ENCODE measurements around the gene KLHL3.

KLHL3 gene

DNA sequence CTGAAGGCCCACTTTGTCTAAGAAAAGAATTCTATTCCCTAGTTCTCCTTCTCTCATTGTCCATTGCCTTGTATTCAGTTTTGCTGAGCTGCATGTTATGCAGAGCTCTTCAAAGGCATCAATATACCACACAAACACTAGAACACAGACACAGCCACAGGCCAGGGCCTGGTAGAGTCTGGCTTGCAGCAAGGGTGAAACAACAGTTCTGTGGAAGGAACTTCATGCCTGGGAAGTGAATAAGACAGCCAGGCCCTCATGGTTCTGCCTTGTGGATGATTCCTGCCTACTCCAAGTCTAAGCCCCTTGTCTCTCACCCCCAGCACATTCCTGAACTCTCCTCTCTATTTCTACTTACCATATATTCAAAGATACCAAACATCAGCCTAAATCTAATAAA lies 30.8 kb downstream of the KLHL3 start:
- no peak for DNase-seq

DNA sequence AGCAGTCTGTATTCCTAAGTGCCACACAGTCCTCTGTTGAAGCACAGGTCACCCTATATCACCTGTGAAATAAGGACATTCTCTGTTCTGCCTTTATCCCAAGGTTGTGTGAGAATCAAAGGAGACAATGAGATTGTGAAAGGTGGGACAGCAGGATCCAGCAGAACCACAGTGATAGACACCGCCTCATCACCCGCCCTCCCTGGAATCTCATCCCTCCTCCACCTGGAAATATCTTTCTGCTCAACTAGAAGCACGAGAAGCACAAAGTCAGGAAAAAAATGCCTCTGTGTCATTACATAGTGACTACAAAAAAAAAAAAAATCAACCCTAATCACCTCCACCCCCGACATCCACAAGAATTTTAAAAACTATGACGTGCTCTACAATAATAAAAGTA lies 32.3 kb downstream of the KLHL3 start:
- no peak for DNase-seq

DNA sequence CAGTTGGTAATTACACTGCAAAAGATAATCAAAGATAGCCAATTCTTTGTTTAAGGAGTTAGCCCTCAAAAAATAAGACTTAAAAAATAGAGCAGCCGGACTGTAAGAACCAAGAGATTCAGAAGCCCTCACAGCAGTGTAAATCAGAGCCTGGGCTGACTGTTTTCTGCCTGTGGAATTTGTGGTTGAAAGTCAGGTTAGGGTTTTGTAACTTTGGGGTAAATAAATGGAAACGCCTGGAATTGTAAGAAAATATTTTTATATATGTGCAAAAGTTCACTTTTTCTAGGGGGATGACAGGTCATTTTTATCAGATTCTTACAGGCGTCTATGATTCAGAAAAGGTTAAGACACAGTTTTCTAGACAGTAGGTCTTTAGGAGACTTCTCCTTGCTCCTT lies 35.6 kb downstream of the KLHL3 start:
- no peak for DNase-seq

DNA sequence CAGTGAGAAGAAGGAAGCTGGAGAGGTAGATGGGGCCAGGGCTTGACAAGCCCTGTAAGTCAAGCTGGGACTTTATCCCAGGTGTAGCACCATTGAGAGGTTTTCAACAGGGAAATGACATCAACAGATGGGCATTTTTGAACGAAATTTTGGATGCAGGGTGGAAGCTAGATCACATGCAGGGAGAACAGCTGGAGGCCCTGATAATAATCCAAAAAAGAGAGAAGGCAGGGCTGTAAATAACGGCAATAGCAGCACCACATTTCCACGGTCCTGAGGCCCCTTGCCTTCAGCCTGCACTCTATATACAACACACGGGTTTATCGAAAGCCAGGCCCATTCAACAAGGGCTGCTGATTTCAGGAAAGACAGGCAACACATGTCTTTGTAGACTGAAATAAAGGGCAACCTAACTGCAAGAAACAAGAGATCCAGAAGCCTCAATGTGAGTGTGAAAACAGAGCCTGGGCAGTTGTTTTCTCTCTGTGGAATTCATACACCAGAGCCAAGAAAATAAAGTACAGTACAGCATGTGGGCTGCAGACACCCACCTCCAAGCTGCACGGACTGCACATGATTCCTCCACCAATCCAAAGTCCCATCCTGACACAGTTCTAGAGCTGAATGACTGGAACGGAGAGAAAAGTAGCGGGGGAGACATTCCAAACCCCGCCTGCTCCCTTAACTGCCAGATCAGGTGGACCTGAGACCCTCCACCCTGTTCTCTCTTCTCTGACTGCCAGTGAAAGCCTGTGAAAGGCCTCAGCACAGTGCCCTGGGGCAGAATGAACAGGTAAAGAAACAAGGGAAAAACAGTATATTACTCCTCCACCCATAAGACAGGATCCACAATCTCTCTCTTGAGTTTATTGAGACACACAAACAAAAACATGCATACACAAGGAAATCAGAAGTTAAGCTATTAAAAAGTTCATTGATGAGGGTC lies 36.3 kb downstream of the KLHL3 start:
- DNase-seq: no peak

DNA sequence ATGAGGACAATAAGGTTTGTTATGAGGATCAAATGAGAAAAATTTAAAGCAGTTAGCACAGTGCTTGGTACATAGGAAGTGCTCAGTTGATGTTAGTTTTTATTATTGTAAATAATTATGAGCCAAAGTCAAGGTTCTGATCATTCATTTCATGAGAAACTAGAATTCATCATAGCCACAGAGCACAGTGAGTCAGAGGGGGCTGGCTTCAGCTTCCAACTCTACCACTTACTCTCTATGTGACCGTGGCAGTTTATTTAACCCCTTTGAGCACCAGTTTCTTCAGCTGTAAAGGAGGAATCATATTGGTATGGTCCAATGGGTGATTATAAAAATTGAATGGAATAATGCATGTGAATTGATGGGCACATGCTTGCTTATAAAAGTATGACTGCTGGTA lies 39.4 kb downstream of the KLHL3 start:
- no peak for DNase-seq

DNA sequence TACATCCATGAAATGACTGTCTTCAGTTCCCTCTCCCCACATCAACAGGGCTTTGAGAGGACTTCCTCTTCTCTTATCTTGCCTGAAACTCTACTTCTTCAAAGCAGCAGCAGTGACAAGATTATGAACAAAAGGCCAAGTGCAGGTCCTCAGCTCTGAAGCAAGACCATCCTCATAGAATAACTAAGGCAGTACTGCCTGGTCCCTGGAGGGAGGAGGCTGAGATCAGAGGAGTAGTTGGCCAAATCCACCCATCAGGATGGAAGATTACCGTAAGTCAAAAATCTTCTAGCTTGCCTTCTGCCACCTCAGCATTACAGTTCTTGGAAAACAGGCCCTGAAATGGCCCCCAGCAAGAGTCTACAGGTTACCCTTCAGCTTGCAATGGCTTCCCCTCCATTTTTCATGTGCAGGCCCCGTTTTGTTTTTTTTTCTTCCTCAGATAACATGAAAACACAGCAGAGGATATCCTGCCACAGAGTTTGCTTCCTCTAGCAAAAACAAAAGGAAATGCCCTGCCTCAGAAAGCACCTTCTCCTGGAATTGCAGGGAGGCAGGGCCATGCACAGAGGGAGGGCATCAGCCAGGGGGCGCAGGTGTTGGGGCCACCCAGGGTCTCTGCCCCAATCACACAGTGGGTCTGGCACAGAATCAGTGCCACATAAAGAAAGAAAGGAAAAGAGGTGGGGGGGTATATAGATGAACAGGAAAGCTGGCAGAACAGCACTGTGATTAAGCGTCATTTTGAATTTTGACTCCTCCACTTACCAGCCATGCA lies 40.0 kb downstream of the KLHL3 start:
- no peak for DNase-seq

DNA sequence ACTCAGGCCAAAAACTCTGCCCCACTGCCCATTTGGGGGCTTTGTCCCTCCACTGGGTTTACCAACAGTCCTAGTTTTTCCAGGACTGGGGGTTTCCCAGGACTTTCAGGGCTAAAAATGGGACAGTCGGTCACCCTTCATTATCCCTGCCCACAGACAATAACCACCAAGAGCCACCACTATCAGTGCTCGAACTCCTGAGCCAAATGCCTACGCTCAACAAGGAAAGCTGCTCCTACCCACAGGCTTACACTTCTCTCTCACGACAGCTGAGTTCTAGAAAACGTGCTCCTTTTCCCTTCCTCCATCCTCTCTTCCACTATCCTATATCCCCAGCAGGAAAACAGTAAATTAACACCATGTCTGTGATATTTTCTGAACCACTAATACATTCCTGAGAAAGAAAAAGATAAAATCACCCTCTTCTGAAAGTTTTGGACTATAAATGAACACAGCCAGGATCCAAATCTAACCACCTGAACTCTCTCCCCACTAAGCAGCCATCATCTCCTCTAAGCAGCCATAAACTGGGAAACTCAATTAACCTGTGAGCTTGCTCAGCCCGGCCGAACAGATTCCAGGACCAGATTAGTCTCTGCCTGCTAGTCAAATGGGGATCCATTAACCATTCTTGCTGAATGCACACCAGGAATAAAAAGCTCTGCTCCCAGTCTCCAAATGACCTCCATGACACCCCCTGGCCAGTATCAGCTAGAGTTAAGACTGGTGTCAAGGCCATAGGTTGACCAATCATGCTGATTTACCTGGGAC lies 41.8 kb downstream of the KLHL3 start:
- no peak for DNase-seq

DNA sequence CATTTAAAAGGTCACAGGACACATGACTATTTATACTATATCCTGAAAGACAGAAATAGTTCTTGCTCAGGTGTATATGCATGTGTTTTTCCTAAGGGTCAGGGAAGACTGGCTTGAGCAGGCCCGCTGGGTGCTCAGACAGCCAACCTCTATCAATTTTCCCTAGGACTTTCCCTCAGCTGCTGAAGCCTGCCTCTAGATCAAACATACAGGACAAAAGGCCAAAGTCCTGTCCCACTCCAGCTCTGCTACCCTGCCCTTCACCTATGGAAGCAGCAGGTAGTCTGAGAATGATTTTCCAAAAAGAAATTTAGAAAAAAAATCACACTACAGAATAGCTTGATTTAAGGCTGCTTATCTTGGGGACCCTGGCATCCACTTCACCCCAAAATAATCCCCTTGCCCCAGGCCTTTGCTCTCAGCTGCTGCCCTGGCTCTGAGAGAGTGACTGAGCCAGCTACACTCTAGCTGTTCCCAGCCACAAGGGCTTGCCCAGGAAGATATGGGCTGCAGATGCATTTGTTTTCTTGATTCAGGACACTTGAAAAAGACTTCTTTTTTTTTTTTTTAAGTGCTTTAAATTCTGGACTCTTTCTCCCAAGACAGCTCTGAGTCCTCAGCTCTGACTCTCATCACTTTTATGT lies 42.5 kb downstream of the KLHL3 start:
- DNase-seq: no peak

DNA sequence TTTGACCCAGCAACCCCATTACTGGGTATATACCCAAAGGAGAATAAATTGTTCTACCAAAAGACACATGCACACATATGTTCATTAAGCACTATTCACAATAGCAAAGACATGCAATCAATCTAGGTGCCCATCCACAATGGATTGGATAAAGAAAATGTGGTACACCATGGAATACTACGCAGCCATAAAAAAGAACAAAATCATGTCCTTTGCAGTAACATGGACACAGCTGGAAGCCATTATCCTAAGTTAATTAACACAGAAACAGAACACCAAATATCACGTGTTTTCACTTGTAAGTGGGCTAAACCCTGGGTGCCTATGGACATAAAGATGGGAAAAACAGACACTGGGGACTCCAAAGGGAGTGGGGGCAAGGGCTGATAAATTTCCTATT lies 46.6 kb downstream of the KLHL3 start:
- DNase-seq: no peak

DNA sequence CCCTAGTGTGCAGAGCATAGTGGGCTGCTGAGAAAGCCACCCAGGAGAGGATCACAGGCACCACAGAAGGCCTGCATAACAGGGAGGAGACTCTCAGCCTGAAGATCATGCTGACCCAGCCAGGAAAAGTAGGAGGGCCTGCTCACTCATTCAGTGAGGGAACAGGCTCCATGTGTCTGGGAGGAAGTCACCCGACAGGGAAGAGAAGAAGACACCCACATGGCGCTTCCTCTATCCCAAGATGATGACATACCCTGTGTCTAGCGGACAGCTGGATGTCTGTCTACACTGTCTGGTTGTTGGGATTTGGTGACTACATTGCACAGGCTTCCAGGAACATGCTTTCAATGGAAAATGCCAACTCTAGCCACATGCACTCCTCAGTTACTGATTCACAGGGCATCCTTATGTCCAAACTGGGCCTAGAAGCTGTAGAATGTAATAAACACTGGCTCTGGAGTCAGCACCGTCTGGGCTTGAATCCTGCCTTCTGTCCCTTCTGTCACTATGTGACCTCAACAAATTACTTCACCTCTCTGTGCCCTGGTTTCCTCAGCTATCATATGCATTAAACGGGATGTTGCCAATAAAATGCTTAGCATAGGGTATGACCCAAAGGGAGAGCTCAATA lies 47.6 kb downstream of the KLHL3 start:
- no peak for DNase-seq

DNA sequence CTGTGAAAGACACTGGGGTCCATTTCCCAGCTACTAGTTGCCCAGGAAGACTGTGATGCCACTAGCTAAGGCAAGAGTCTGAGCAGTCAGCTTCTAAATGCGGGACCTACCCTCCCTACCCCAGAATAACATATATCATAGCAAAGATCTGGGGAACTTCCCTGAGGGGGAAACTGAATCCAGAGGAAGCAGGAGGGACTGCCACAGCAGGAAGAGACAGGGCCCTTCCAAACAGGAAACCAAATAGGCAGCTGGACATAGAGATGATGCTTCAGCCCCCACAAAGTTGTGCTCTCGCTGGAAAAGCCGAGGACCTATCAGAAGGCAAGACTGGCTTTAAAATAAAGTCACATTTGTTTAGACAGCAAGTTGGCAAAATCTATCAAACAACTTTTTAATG lies 51.1 kb downstream of the KLHL3 start:
- DNase-seq: no peak

DNA sequence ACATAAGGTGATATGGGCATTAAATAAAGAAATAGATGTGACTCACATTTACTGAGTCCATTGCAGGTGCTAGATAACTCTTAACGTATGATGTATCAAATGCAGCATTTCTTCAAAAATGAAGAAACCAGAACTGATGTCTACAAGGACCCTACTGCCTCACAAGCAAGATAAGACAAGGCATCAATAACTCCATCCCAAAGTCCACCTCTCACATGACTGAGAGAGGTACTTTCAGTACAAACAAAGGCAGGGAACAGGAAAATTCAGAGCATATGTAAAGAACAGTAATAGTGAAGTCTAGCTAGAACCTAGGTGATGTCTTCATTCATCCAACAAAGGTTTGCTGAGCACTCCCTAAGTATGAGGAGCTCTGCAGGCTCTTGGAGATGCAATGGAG lies 54.7 kb downstream of the KLHL3 start:
- DNase-seq: no peak

DNA sequence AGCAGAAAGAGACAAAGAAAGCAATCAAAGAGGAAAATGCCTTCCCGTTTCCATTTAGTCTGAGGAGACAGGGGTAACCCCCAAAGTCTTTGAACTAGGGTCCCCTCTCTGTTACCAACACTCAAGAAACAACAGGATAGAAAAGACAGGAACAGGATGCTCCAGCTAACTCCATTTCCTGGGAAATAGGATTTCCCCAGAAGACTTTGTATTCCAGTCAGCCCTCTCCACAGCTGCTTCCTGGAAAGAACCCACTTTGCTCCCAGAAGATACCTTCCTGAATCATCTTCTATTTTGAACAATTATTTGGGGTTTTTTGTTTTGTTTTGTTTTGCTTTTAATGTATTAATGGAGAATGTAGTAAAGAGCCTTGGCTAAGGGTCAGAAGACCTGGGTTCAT lies 56.0 kb downstream of the KLHL3 start:
- no peak for DNase-seq

DNA sequence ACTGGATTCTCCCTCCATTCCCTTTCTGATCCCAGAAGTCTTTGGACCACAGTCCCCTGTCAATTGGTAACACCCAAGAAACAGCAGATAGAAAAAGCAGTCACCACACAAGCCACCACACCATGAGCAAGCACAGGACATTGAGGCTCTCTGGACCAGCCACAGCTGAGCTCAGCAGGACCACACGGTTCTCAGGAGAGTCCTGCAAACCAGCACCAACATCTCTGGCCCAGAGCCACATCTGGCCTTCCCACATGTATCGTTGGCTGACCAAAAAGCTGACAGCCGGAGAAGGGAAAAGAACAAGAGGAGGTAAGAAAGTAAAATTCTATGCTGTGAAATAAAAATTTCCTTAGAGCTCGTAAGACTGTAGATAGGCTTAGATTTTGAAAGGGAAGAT lies 56.7 kb downstream of the KLHL3 start:
- DNase-seq: no peak

DNA sequence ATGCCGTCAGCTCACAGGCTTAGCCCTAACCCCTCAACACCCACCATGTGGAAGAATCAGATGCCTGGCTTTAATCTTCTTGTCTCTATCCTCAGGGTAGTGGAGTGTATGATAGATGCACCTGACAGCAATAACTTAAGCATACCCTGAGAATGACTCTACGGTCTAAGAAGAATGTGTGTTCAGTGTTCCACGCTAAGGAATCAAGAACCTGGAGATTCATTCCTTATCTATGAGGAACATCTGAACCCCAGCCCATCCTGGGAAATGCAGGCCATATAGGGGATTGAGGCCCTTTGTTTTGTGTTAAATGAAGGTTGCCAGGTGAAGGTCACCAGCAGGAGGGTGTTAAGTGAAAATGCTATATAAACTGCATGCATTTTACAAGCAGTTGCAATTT lies 63.0 kb downstream of the KLHL3 start:
- no peak for DNase-seq

DNA sequence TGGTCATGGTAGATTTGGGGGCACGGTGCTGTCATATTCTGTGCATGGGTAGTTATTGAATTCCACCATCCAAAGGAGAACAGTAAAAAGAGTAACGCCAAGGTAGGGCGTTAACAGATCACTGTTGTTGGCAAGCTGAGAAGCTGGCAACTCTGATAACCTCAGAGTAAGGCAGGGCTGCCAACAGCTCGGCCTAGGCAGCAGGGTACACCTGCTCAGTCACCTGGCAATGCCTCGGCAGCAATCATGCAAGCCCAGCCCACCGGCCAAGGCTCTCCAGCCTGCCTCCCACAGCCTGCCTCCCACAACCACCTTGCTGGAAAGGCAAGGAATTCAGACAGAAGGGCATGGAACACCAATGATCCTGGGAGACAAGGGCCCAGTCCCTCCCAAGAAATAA lies 63.9 kb downstream of the KLHL3 start:
- no peak for DNase-seq

DNA sequence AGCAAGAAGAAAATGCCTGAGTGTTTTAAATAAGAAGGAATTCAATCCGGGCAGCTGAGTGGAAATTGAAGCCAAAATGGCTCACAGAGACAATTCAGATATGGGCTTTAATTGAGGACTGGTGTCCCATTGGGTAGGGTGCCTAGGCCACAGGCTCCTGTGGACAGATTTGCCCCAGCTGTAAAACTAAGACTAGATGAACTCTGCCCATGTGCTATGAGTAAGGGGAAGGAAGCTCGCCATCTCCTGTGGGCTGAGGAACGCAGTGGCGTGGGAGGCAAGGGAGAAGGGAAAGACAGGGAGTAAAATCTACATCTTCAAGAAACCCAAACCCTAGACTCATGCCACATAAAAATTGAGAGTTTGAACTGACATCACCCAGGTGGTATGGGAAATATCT lies 66.1 kb downstream of the KLHL3 start:
- no peak for DNase-seq

DNA sequence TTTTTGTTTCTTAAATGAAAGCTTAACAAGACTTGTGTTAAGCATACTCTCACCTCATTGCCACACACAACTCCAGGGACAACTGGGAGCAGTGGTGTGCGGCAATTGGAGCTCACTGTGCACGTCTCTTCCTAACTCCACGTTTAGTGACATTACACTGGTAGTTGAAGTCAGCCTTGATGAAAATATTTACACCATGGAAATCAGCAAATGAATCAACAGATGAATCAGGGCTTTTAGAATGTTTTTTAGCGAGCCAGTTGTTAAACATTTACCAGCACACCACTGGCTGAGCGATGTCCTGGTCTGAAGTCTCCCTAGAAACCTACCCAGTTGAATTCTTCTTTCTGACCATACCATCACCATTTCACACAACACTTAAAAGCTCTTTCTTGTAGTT lies 67.3 kb downstream of the KLHL3 start:
- DNase-seq: no peak

DNA sequence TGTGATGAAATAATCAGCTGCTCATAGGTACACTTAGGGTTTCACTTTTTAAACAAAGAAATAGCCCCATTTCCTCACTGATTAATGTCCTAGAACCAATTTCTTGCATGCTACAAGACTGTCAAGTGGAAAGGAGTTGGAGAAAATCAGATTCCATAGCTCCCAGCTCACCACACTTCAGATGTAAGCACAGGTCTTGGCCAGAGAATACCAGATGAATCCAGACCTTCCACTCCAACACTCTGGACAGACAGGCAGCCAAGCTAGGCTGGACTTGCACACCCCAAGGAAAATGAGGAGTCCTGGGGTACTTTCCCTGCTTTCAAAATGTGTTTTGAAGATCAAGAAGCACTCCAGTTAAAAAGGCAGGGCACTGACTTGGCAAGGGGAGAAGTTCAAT lies 68.5 kb downstream of the KLHL3 start:
- no peak for DNase-seq

DNA sequence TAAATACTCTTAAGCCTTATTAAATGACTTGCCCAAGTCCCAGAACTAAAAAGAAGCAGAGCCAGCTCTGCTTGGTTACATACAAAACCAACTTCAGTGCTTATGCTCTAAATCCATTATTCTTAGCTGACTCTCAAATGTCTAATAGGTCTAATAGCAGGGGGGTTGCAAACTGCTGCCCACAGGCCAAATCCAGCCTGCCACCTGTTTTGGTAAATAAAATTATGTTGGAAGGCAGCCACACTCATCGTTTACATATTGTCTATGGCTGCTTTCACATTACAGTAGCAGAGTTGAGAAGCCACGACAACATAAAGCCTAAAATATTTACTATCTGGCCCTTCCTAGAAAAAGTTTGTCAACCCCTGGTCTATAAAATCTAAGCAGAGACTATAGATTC lies 69.0 kb downstream of the KLHL3 start:
- DNase-seq: no peak

DNA sequence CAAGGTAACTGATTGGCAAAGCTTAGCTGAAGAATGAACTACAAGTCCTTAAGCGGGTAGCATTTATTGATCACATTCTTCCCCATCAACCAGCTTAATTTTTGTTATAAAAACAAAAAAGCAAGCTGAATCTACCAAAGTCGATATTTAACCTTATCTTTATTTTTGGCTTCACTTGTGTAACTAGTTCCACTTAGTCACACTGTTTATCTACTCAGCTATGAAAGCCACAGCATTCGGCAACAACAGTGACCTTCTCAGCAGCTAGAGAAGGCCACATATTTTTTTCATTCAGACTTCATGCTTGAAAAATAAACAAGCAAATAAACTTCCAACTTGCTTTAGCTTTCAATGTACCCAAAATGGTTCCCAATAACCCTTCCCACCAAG lies 69.4 kb downstream of the KLHL3 start:
- DNase-seq: no peak

DNA sequence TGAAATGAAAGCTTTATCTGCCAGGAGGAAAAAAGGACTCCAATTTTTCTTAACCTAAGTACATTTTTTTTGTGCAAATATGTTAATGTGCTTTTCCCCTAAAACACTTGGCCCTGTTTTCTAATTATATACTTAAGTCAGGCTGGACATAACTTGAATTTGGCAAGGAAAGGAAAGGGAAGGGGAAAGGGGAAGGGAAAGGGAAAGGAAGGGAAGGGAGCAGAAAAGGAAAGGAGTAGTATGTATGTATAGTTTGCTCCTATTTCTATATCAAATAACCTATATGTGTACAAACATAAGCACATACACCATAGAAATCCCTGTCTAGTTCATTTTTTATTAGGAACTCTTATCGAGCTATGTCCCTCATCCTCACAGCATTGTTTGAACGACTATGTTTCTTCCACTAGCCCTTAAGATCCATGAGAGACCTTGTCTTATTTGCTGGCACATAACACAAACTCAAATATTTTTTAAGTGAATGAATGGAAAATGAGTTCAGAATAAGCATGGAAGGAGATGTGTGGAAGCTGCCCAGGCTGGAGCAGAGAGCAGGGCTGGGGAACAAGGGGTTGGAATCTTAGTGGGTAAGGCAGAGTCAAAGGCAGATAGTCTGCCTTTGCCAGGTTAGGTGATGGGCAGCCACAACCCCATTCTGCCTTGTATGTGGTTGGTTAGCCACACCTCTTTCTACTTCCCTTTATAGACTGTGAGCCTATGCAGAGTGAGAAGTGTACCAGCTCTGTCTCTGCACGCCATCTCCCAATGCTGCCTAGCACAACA lies 70.0 kb downstream of the KLHL3 start:
- DNase-seq: no peak

Measured in NCI-H187 treated with DMSO at 0.1 percent for 48 hours (cell line).